ENCODE results near the gene SOX4.
A peak's percentile ranks its signal among the peaks of the same experiment; 100 is the strongest.
"Not testable (repeated sequence)": the region's sequence is repeated elsewhere in the genome, so short reads cannot be mapped to it uniquely, and the experiment has no call there.

The SOX4 gene

DNA sequence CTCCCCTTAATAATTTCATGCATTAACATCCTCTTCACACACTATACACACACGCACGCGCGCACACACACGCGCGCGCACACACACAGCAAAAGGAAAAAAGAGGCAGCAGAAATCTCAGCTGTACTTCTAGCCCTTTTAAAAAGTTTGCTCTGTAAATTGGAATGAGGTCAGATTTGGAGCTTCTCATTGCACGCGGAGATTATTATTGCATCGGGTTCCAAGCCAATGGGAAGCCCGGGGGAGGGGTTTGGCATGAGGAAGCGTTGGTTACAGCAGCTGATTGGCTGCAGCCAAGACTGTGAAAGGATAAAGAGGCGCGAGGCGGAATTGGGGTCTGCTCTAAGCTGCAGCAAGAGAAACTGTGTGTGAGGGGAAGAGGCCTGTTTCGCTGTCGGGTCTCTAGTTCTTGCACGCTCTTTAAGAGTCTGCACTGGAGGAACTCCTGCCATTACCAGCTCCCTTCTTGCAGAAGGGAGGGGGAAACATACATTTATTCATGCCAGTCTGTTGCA lies at the start of gene SOX4:
Gene SOX4, plus strand, starts transcription at position 340 of the 515 bp plus-strand sequence. CDS start 784 bp downstream, outside the sequence.
- peak; percentile 99 for DNase-seq

DNA sequence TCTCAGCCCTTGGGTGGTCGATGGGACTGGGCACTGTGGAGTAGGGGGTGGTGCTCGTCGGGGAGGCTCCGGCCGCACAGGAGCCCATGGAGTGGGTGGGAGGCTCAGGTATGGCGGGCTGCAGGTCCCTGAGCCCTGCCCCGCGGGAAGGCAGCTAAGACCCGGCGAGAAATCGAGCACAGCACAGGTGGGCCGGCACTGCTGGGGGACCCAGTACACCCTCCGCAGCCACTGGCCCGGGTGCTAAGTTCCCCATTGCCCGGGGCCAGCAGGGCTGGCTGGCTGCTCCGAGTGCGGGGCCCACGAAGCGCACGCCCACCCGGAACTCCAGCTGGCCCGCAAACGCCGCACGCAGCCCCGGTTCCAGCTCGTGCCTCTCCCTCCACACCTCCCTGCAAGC lies 41.3 kb upstream of the SOX4 start:
- not testable (repeated sequence) for DNase-seq

DNA sequence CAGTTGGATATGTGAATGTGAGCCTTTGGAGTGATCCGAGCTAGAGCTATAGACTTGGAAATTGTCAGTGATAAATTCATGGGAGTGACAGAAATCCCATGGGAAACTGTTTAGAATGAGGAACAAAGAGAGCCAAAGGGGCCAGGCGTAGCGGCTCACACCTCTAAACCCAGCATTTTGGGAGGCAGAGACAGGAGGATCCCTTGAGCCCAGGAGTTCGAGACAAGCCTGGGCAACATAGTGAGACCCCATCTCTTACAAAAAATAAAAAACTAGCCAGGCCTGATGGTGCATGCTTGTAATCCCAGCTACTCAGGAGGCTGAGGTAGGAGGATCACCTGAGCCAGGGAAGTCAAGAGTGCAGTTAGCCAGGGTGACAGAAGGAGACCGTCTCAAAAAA lies 39.3 kb upstream of the SOX4 start:
- no peak for DNase-seq

DNA sequence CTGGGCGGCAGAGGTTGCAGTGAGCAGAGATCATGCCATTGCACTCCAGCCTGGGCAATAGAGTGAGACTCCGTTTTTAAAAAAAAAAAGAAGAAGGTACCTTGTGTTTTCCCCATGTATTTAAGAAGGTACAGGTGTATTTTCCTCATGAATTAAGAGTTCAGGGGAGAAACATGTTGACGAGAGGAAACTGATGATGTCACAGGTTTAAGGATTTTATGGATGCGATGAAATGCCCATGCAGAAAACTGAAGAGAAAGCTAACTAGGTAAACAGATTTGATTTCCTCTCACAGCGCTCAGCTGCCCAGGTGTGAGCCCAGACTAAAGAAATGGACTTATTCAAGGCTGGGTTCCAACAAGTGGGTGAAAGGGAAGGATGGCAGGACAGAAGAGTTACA lies 38.4 kb upstream of the SOX4 start:
- no peak for DNase-seq

DNA sequence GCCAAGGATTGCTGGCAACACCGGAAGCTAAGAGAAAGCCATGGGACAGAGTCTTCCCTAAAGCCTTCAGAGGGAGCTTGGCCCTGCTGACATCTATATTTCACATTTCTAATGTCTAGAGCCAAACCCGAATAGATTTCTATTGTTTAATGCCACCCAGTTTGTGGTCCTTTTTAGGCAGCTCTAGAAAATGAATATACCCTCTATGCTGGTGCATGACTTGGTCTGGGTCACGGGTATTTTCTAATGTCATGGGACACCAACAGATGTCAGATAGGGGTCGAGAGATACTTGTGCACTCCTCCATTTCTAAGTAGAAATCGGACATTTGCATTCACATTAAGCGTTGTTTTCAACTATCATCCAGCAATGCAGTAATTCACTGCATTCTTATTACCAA lies 37.0 kb upstream of the SOX4 start:
- no peak for DNase-seq

DNA sequence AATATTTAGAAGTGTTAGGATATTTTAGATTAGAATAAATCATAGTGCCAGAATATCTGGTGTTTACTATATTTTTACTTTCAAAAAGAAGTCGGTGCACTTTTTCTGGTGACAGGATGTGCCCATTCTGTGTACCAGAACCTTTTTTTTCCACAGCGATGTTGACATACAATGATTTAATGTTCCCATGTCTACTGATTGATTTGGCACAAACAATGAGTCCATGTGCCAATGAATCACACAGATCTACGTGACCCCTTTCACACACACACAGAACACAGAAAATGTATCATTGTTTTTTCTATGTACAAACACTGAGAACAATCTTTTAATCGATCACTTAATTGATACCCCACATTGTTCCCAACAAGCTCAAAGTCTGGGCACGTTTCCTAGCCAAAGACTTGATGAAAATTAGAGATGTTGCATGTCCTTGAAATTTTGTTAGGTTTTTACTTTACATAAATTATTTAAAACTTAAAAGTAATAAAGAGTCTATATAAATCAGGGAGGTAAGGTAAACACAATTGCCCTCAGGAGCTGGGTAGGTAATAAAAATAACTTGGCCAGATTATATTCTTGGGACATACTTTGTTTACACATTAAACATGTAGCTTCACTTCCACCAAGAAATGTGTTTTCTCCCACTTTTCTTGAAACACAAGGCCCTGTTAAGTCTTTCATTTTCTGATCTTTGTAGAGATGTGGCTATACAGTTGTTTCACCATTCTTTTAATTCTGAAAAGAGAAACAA lies 36.4 kb upstream of the SOX4 start:
- peak; percentile 31 for DNase-seq

DNA sequence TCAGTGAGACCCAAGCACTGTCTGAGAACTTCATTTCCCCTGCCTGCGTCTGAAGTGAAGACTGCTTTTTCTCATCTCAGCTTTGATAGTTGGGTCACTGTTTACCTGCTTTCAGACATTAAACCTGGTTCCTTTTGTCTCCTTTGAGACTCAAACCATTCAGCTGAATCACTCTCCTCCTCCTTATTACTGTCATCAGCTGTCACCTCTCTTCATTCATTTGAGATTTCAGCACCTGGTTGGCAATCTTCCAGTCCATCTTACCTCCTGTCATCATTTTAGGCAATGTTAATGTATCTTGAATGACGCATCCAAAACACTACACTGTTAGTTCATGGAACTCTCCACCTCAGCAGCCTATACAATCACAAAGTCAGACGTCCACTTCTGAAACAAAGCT lies 34.3 kb upstream of the SOX4 start:
- DNase-seq: peak; percentile 63

DNA sequence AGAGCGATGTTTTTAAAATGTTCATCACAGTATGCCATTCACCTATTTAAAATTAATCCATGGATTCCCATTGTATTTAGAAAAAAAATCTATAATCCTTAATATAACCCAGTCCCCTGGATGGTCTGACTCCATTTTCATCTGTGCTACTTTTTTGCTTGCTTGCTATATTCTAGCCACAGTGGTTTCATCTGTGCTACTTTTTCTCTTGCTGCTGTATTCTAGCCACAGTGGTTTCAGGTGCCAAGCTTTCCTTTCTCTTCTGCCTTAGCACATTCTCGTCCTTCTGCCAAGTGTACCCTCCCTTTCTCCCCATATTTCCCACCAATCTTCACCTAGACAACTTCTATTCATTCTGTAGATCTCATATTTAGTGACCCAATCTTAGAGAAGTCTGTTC lies 33.3 kb upstream of the SOX4 start:
- no peak for DNase-seq

DNA sequence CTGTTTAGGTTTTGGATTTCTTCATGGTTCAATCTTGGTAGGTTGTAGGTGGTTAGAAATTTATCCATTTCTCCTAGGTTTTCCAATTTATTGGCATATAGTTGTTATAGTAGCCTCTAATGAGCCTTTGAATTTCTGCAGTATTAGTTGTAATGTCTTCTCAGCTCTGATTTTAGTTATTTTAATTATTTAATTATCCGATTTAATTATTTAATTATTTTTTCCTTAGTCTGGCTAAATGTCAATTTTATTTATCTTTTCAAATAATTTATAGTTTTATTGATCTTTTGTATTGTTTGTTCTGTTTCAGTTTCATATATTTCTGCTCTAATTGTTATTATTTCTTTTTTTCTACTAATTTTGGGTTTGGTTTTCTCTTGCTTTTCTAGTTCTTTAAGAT lies 28.1 kb upstream of the SOX4 start:
- DNase-seq: no peak

DNA sequence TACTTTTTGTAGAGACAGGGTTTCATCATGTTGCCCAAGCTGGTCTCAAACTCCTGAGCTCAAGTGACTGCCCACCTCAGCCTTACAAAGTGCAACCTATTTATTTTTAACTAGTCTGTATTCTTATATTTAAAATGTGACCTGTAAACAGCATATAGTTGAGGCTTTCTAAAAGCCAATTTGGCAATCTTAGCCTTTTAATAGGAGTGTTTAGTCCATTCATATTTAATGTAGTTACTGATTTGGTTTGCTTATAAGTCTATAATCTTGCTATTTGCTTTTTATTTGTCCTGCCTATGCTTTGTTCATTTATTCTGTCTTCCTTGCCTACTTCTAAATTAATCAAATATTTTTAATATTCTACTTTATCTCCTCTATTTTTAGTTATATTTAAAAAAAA lies 15.0 kb upstream of the SOX4 start:
- DNase-seq: no peak

DNA sequence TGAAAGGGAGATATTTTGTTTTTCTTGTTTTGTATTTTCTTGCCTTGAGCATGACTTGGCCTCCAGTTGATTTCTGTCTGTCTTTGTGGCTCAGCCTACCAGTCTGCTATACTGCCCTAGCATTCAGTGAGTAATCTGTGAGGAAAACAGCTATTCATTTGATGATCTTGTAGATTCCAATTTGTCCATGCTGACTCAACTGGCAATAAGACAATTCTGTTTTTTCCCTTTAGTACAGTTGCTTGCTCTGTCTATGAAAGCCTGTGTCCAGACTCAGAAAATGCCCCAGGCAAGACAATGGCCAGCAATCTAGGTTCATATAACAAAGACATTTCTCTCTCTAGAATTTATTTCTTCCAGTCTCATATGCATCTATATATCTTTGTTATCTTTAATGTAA lies 10.9 kb upstream of the SOX4 start:
- no peak for DNase-seq

DNA sequence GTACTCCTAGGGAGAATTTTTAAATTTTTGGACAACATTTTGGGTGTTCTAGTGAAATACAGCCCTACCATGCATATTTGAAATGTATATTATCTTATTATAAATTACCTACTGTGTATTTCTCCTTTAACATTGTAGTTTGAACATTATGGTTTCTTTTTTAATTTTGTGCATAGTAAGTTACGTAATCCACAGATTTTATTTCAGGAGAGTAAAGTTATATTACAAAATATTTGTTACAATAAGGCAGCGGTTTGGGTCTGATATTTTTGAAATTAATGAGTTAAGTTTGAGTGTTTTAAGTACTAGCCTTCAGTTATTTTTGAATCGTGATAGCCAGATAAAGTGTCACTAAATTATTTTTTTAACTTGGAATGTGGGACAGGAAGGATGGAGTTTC lies 7.3 kb upstream of the SOX4 start:
- DNase-seq: no peak

DNA sequence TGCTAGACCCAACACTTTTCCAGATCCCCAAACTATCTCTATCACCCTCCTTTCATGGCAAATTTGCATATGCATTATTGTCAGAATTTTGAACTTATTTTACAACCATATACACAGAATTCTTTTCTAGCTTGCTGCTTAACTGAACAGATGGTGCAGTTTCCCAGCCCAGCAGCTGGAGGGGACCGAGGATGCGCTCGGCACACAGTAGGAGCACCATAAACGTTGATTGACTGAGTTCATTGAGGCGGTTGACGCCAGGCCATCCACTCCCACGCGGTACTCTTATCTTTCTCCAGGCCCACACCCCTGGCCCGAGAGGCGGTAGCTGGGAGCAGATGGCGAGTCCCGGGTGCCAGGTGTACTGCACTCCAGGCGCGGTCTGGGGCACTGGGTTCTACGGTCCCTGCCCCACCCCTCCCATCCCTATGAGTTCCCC lies 6.8 kb upstream of the SOX4 start:
- DNase-seq: no peak

DNA sequence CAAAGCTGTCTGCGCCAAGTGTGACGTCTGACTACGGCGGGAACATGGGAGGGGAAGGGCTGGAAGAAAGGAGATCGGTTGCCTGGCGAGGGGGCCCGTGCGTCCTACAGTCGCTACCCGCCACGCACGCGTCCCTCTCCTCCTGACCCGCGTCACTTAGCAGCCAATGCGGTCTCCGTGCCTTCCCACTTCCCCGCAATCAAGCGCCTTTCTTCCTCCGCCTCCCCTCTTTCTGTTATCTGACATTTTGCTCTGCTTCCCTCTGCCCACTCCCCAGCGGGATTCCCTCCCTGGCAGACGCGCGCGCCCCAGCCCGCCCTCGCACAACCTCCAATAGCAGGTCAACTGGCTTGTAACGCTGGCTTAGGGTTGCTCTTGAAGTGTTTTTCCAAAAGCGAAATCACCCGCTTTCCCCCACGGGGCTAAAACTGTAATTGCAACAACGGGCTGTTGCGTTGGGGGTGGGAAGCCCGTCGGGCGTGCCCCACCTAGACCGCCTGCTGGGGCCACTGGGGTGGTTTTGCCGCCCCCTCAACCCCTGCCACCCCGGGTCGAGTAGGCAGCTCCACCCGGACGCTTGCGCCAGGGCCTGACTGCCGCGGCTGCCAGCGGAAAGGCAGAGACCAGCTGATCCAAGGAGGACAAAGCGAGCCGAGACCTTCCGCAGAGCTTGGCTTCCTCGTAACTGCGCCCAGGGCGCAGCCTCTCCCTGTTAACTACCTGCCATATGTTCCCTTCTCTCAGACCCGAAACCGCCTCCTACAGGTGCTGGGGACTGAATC lies 6.2 kb upstream of the SOX4 start:
- DNase-seq: peak; percentile 87

DNA sequence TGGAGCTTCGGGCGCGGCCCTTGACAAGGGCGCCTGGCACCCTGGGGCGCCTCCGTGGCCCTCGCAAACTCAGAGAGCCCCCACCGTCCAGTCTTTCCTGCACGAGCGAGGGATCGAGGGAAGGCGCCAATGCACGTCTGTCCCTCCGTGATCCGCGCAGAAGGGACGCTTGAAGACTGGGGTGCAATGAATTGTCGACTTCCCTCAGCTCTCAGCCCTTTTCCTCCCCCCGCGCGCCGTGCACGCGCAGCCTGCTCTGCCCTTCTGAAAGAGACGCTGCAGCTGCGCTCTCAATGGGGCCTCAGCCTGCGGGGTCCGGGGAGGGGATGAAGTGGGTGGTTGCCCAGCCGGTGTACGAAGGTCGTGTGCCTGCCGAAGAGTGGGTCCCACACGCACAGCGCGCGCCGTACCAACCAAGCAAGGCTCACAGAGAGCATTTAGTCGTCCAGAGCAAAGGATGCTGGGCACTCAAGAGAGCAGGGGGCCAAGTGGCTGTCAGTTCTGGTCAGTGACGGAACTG lies 5.5 kb upstream of the SOX4 start:
- DNase-seq: peak; percentile 89

DNA sequence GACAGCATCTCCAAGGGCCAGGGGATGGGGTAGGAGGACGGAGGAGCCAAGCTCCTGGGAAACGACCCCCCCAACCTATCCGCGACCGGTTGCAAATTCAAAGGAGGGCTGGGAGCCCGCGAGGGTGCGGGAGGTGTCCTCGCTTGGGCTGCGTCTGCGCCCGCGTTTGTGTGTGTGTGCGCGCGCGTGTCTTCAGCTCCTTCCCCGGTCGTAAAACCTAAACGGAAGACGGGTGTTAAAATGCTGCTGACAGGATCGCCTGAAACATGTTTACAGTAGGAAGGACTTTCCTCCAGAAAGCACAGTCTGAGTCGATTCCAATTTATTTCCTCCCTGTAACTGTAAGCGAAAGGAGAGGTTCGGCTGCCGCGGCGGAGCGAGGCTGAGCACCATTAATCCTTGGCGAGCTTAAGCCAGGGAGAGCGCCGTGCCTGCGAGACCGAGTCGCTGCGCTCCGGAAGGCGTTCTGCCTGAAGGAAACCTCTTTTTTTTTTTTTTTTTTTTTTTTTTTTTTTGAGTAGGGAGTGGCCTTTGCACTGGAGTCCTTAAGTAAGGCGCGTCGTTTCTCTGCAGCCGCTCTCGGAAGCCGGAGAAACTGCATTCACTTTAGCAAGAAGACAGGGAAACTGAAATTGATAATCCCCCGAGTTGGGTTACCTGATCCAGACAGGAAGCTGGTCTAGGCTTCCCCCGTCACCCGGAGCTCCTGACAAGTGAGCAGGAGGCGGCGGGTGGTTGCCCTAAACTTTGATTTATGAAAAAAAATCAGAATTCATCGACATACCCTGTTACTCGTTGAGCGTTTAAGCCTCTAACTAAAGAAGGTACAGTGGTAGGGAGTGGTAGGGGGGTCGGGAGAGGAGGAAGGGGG lies 4.8 kb upstream of the SOX4 start:
- peak; percentile 91 for DNase-seq

DNA sequence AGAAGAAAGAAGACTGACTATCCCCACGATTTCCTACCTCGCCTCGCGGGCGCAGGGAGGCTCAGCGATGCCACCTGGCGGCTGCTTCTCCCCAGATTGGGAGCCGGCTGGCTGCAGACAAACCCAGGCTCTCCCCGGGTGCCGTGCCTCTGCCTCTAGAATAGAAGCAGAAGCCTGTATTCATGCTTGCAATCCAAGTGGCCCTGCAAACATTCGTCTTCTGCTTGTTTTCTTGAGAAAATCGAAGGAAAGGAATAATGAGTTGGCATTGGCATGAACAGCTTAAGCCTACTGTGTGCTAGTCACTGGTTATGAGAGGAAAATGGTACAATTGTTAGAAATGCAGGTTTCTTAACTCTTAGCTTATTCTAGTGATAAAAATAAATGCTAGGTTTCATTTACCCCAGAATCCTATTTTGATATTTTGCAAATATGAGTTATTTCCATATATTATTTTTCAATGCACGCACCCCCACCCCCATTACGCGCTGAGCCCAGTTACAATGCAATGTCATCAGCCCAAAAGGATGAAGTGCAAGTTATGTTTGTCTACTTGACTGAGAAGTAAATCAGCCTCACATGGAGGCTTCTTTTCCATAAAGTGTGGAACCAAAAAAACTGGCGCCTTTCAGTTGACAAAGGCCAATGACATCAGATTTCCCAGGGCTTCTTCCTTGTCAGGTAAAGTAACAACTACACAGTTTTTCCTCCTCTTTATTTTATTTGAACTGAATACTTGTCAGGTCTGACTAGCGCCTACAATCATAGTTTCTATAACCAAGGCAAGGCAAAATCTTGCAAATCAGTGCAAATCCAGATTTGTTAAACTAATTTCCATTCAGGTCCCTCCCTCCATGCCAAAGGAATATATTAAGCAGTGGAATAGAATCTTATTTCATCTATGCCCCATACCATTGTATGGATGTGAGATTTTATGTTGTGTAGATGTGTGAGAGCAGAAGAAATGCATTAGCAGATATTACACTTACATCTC lies 3.9 kb upstream of the SOX4 start:
- DNase-seq: peak; percentile 56

DNA sequence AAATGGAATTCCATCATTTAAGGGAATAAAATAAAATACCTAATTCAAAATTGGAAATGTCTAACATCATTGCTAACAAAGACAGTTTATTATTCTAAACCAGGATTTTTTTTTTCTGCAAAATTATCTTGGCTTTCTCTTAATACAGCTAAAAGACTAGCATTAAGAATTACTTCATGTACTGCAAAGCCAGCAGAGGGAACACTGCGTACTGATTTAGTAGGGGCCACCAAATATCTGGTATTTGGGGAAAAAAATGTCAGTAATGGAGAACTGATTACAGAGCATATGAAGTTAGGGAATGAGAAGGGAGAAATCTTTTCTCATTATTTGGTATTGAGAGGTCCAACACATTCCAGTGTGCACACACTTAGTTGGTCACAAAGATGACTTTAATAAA lies 3.2 kb upstream of the SOX4 start:
- DNase-seq: no peak

DNA sequence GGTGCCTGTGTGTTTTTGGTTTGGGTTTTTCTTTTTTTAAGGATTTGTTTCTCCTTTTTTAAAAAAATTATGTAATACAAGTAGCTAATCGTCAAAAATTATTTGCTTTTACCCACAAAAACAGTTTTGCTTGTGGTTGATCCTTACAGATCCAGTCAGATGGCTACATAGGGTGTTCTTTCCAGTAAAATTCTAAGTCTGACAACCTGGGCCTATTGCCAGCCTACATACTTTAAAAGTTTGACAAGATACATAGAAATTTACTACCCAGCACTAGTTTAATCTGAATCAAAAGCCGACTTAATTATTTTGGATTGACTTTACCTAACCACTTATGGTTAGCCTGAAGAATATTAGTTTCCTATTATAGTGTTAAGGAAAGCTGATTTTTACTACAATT lies 2.1 kb upstream of the SOX4 start:
- DNase-seq: no peak

DNA sequence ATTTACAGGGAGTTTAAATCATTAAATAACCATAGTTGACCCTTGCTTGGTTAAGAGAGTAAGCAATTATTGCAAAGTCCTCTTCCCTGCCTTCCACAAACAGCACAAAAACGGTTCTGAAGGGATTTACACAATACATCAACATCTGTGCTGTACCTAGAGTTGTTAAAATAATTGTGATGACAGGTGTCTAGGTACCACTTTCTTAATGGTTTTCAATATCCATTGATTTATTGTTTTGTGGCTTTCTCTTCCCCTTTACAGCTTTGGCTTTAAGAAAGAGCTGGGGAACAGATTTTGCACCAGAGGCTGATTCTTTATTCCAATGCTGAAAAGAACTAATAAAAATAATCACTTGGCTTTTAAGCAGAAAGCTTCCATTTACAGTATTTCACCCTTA lies 598 bp upstream of the SOX4 start:
- no peak for DNase-seq

DNA sequence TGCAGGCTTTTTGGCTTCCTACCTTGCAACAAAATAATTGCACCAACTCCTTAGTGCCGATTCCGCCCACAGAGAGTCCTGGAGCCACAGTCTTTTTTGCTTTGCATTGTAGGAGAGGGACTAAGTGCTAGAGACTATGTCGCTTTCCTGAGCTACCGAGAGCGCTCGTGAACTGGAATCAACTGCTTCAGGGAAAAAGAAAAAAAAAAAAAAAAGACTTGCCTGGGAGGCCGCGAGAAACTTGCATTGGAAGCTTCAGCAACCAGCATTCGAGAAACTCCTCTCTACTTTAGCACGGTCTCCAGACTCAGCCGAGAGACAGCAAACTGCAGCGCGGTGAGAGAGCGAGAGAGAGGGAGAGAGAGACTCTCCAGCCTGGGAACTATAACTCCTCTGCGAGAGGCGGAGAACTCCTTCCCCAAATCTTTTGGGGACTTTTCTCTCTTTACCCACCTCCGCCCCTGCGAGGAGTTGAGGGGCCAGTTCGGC lies 420 bp downstream of the SOX4 start:
- DNase-seq: peak; percentile 98

Data from NCI-H2029 treated with DMSO at 0.1 percent for 48 hours (cell line).